ENCODE data around the gene OST4.

The OST4 gene

DNA sequence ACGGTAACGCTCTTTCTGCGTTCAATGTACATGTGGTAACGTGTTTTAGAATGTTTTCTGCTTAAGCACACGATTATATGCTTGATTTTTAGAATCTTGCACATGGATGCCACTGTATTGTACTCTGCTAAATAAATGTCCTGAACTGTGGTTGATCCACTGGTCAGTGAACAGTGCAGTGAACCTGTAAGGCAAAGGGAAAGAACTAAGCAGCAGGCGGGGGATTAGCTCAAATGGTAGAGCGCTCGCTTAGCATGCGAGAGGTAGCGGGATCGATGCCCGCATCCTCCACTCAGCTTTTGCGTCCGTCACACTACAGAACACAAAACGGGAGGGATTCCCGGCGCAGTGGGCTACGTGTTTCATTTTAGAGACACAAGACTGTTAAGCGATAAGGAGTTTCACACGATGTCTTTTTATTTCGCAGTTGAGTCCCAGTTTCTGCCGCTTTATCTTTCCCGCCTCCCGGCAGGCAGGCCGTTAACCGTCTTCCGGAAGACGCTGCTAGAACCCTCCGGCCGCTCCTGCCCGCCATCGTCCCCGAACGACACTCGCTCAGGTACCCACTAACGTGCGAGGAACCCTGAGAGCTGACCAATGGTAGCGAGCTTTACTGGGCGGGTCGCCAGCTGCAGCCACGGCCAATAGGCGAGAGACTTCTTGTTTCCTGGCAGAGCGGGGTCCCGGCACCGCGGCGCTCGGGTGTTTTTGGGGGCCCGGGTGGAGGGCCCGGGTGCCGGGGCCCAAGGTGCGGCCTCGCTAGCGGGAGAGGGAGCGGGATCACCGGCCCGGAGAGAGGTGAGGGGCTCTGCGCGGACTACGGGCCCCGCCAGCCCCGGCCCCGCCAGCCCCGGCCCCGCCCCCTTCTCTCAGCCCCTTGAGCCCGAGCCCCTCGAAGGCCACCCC, 20.2 kb downstream of the OST4 start, which contains the start of gene AGBL5:
TSS of gene AGBL5 (plus strand) at position 673 of the 906 bp plus-strand sequence. CDS start 1,291 bp downstream, outside the sequence.
- DNase-seq = peak; percentile 82

DNA sequence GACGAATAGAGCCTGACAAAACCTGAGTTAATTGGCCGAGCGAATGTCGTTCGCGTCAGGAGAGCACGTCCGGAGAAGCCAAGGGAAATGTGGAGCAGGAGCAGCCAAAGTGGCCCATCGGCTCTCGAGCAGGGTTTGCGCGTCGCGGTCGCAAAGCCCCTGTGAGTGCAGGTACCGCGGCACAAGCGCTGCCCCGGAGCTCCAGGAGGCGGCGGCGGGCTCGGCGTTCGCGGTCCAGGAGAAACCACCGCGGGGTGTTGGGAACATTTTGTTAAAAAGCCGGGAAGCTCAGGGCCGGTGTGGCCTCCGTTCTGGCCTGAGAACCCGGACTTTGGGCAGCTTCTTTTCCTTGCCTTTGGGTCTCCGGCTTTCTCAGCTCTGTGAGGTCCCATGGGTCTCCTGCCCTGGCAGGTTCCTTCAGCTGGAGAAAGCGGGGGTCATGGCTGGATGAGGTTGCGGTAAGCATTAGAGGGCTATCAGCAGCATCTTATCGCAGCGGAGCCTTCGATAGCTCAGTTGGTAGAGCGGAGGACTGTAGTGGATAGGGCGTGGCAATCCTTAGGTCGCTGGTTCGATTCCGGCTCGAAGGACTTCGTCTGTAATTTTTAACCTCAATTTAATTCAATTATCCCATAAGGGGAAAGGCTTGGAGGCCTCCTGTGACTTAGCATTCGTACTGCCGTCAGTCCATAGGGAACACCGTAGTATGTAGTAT, 21.0 kb downstream of the OST4 start:
- DNase-seq = peak; percentile 88

DNA sequence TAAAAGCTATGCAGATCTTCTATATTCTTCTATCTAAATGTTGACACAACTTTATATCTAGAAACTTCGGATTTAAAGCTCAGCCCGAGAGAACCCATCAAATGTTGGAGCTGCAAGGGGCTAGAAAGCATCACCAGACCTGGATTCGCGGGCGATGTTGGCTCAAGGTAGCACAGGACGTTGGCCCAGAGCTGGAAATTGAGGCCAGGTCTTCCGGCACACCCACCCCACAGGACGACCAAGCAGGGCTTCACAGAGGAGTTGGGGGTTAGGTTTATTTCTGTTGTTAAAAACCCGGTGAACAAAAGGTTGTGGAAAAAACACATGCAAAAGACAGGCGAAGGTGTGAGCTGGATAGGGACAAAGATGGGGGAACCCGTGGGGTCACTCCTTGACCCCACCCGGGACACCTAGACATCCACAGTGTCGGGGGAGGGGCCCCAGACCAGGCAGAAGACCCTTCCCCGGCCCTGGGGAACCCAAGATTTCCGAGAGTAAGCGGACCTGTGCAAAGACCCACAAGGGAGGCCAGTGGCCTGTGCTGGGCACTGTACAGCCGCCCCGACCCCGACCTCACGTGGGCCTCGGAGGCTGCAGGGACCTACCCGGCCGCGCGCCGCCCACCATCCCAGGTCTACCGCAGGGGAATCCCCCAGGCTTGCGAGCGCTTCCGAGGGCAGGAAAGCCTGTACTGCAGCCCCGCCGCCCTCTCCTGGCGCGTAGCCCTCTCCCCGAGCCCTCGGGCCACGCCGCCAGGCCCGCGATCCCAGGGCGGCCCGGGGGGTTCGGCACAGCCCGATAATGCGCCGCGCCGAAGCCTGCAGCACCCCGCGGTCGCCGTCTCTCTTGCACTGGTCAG, 21.8 kb downstream of the OST4 start:
- peak; percentile 57 for DNase-seq

DNA sequence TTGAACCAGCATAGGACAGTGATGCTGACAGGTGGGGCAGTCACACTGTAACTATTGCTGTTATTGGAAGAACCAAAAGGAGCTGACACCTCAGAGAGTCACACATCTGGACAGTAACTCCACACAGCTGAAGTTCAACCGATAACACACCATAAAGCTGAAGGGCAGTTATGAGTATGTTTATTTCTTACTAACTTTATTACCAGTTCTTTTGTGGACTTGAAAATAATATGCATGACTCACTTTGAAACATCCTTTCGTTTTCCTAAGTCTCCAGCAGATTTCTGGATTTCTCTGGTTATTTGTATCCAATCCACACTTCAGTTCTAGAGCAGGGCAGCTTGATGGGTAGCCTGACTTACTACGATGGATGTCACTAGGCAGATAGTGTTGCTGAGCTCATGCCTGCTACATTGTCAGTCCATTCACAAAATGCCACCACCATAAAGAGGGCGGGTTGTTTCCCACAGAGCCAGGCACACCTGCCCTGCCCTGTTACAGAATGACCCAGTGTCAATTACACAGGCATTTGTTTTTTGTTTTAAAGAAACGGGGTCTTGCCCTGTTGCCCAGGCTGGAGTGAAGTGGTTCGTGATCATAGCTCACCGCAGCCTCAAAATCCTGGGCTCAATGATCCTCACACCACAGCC, 28.3 kb downstream of the OST4 start:
- no peak for DNase-seq

DNA sequence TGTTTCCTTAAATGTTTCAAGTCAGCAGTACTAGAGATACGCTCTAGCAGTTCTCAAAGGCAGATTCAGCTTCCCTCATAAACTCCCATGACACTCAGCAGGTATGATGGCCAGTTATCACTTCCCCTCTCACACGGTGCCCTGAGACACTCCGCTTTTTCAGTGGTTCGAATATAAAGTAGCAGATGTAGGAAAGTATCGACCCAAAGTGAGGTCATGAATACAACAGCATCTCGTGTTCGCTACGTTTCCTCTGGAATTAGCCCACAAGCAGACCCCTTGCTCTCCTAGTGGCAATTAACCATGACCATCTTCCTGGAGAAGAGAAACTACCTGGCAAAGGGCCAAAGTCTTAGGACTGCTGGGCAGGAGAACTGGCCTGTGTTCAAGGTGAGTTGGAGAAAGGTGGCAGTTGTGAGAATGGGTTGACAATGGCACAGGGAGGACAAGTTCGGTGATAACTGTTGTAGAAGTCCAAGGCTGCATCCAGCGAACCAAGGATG, 29.2 kb downstream of the OST4 start:
- DNase-seq = no peak

DNA sequence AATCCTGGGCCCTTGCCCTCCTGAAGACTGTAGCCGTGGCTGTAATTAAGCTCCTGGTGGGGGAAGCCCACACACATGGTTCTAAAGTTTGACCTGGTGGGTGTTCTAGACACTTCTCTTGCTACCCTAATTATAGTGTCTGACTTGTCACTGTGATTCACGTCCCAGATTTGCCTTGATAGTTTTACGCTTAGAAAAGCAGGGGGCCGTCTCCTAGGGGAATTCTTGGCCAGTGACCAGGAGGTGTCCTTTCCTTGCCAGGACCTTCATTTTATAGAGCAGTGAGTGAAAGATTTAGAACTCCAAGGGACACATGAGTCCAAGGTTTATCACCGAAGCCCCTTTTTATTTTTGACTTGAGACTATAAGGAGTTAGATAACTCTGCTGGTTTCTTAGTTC, 29.7 kb downstream of the OST4 start:
- no peak for DNase-seq

DNA sequence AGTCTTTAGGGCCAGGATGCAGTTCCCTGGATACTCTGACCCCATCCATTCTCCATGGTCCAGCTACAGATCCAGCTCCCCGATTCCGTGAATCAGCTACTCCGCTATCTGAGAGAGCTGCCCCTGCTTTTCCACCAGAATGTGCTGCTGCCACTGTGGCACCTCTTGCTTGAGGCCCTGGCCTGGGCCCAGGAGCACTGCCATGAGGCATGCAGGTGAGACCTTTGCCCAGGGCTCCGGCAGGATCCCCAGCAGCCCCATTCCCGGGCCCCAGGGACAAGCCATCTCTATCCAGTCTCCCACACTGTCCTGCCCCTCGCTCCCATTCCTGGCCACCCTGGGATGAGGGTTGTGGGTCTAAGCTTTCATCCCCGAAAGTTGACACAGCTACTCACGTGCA, 31.2 kb downstream of the OST4 start:
- DNase-seq = no peak

DNA sequence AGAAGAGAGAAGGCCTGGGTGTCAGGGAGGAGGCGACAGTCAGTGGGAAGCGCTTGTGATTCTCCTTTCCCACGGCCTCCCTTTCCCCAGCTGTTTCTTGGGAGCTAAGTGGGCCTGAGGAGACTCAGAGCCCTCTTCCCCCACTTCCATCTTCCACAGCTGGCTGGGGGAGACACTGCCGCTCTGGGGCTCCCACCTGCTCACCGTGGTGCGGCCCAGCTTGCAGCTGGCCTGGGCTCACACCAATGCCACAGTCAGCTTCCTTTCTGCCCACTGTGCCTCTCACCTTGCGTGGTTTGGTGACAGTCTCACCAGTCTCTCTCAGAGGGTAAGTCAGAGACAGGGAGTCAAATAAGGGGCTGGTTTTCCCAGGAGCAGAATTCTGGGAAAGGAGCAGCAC, 31.6 kb downstream of the OST4 start:
- no peak for DNase-seq

DNA sequence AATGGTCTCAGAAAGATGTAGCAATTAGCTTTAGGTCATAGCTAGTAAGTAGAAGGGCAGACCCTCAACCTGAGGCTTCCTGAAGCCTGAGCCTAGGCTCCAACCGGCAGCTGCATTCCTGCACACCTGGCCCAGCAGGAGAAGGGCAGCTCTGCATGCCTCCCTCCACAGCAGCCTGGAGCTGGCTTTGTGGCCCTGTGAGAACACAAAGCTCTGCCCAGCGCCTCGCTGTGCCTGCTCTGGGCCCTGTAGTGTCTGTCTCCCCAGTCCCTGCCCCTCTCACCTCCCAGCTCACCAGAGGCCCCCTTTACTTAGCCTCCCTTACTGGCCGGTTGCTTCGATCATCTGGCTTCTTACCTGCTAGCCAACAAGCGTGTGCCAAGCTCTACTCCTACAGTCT, 32.0 kb downstream of the OST4 start:
- no peak for DNase-seq

DNA sequence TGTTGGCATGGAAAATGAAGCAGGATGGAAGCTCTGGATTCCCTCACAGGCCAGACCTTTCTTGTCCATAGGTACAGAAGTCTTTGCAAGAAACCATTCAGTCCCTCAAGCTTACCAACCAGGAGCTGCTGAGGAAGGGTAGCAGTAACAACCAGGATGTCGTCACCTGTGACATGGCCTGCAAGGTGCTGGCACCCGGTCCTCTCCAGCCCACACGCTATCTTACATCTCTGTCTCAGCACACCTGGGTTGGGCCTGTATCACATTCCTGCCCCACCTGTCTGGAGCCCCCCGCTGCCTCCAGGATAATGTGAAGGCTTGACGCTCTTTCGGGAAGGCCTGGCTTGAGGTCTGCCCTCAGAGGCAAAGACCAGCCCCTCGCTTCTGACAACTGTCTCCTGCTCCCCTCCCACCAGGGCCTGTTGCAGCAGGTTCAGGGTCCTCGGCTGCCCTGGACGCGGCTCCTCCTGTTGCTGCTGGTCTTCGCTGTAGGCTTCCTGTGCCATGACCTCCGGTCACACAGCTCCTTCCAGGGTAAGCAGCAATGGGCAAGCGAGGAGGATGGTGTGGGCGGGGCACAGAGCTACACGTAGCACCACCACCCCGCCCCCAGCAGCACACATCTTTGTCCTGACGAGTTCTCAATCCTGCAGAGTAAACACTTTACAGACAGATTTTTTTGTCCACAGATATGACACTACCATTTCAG, 32.7 kb downstream of the OST4 start:
- DNase-seq = no peak

DNA sequence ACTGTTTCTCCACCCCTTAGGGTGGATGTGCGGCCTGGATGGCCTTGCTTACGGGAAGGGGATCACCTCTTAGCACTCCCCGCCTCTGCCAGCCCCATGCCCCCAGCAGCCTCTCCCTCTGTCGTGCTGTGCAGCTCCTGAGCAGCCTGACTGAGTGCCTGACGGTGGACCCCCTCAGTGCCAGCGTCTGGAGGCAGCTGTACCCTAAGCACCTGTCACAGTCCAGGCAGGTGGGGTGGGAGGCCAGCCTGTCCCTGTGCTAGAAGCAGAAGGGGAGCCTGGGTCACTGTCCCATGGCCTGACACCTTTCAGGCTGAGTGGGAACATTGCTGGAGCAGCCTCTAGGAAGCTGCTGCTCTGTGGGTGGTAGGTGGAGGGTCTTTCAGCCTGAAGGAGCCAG, 33.4 kb downstream of the OST4 start:
- DNase-seq = no peak

DNA sequence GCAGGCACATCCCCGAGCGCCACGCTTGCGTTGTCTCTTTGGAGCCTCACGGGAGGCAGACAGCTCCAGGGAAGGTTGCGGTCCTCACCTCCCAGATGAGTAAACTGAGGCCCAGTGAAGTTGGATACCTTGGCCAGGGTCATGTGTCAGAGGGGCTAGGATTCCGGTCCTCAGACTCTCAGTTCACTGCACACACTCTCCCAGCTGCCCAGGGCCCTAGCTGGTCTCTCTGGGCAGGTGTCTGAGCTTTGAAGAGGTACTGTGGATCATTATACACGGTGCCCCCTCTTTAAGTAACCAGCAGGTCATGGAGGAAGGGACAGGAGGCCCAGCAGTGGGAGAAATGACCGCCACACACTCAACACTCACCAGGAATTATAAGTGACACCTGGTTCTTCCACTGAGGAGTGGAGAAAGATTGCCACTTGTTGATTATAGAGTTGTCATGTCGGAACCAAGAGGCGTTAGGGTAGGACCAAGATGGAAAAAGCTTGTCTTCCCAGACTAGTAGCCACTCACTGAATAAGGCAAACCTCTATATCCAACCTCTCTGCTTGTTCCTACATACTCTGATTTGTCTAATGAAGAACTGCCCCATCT, 38.1 kb downstream of the OST4 start:
- DNase-seq = no peak

DNA sequence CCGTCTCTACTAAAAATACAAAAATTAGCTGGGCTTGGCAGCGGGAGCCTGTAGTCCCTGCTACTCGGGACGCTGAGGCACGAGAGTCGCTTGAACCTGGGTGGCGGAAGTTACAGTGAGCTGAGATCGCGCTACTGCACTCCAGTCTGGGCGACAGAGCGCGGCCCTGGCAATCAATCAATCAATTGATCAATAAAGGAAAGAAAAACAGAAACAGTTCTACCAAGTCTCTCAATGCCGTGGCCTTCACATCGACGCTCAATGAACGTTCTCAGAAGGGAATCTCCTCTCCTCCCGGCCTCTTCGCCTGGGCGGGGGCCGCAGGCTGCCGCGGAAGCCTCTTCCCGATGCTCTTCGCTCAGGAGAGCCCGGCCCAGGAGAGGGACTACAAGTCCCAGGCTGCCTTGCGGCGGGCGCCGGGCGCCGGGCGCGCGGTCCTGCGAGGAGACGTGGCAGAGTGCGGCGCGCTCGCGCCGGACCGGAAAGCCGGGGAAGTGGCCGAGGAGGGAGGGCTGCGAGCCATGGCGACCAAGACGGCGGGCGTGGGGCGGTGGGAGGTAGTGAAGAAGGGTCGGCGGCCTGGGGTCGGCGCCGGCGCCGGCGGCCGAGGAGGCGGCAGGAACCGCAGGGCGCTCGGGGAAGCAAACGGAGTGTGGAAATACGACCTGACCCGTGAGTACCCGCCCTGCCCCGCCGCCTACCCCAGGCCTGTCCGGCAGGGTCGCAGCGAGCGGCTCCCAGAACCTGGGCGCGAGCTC, 38.8 kb downstream of the OST4 start, which contains the start of gene TMEM214:
TSS of gene TMEM214 (plus strand) at position 471 of the 758 bp plus-strand sequence. CDS start at position 522, 51 bp downstream.
- peak; percentile 56 for DNase-seq

DNA sequence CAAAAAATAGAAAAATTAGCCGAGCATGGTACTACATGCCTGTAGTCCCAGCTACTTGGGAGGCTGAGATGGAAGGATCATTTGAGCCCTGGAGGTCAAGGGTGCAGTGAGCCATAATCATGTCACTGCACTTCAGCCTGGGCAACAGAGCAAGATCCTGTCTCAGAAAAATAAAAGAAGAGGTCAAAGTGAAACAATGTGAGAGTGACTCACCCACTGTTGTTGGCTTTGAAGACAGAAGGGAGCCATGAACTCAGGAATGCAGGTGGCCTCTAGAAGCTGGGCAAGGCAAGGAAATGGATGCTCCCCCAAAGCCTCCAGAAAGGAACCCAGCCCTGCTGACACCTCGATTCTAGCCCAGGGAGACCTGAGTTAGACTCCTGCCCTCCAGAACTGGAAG, 42.4 kb downstream of the OST4 start:
- no peak for DNase-seq

DNA sequence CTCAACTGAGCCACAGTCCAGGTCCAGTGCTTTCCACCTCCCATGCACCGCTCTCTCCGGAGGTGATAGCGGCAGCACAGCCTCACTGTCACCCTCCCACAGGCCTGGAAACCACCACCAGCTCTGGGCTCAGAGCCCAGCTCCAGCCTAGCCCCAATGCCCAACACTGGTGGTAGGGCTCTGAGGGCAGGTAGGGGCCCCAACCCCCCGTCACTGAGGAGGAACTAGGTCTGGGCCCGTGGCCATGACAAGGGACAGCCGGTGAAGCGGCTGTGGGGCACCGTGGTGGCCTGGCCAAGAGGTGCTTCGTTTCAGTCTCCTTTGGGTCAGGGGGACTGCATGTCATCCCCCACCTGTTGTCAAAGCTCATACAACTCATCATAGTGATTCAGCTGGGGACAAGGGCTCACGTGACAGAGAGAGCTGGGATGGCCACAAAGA, 44.2 kb downstream of the OST4 start:
- no peak for DNase-seq

DNA sequence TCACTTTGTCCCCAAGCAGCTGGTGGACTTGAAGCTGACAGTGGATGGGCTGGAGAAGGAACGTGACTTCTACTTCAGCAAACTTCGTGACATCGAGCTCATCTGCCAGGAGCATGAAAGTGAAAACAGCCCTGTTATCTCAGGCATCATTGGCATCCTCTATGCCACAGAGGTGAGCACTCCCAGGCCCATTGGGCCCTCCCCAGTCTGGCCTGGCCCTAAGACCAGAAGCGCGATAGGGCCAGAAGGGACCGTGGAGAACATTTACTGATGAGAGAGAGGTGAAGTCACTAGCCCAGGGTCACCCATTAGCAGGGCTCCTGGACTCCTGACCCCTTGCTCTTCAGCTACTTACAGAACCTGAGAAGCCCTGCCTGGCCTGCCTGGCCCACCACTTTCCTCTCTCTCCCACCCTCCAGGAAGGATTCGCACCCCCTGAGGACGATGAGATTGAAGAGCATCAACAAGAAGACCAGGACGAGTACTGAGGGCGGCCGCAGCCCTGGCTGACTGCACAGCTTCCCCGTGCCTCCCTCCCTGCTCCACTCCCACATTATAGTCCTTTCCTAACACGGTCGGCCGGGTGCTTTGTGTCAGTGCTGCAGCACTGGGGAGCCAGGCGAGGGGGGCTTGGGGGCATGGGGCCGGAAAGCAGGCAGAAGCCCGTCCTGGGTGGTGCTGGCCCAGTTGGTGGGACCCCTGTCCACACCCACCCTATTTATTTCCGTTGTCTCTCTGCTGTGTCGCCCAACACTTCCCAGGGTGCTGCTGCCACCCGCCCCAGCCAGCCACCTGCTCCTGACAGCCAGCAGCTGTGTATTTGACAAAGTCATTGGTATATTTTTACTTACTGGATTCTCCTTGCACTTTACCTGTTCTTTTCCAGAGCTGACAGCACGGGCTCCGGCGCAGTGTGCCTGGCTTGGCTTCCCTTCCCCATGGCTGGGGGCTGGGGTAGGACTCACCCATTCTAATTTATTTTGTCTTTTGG, 45.3 kb downstream of the OST4 start:
- no peak for DNase-seq

DNA sequence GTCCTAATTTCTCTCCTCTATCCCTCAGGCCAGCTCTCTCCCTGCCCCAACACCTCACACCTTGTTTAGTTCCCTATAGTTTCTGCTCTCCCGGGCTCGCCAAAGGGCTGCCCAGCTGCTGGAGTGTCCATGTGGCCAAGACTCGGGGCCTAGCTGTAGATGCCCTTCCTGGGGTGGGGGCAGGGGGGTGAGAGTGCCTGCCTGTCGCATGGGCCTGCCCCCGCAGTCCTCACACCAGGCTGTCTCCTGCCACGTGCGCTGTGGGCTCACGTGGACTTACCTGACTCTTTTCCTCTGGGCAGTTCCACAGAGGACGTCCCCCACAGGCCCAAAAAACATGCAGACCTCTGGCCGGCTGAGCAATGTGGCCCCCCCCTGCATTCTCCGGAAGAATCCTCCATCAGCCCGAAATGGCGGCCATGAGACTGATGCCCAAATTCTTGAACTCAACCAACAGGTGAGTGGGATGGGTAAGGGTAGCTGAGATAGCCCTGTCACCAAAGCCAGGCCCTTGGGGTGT, 46.1 kb downstream of the OST4 start:
- DNase-seq = no peak

DNA sequence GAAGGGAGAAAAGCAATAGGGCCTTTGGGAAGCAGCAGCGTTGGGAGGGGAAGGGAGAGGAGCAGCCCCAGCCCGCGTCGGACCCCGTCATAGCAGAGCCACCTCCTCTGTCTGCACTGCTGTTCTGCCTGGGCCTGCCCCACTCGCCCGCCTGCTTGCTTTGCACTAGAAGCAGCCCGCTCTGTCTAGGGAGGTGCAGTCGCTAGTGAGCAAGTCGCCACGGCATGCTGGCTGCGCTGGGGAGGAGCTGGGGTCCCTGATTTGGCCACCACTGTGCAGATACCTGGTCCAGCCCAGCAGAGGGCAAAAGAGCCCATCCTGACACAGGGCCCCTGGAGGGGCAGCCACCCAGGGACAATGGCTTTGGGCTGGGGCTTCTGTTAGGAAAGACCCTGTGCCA, 46.6 kb downstream of the OST4 start:
- DNase-seq = no peak

DNA sequence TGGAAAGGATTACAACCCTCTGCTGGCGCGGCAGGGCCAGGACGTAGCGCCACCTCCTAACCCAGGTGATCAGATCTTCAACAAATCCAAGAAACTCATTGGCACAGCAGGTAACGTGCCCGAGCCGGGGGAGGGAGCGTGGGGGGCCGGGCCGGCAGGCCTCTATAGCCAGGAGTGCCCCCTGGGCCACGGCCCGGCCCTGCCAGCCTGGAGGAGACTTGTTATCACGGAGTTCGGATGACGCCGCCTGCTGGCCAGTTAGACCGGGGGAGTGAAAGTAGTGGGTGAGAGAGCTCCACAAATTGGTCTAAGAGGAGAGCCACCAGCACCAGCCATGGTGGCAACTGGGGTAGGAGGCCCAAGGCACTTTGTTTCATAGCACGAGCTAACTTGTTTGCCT, 47.3 kb downstream of the OST4 start:
- no peak for DNase-seq

Data from NCI-H510A (cell line).